ENCODE results near the gene DLGAP1. TPM values are rescaled to one million over a fixed set of nuclear protein-coding genes. Genes with fewer than 3 reads are reported as not detected.

The DLGAP1 gene
- total RNA-seq, 1 experiment from 2014 or later, result 23.2 TPM

DNA sequence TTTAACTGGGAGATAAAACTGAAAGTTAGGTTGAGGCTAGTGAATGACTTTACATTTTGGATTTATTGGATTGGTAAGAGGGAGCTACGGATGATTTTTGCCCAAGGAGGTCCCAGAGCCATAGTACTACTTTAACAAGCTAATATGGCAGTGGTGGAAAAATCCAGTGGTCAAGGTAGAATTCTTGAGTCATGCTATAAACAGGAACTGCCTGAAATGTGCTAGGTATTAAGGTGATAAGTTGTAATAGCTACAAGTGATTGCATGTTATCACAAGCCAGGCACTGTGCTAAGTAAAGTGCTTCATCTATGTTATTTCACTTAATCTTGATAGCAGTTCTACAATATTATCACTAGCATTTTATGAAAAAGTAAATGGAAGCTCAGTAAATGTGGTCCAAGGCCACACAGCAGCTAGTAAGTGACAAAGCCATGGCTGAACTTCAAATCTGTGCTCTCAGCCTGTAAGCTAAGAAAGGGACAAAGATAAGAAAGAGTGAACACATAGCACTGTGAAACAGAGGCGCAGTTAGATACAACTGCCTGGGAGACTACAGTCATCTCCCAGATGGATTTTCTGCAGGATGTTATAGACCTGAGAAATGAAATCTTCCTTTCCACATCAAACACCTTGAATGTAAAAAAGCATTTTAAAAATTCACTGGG, 535.6 kb downstream of the DLGAP1 start:
- TF ChIP-seq, protein P1, sequence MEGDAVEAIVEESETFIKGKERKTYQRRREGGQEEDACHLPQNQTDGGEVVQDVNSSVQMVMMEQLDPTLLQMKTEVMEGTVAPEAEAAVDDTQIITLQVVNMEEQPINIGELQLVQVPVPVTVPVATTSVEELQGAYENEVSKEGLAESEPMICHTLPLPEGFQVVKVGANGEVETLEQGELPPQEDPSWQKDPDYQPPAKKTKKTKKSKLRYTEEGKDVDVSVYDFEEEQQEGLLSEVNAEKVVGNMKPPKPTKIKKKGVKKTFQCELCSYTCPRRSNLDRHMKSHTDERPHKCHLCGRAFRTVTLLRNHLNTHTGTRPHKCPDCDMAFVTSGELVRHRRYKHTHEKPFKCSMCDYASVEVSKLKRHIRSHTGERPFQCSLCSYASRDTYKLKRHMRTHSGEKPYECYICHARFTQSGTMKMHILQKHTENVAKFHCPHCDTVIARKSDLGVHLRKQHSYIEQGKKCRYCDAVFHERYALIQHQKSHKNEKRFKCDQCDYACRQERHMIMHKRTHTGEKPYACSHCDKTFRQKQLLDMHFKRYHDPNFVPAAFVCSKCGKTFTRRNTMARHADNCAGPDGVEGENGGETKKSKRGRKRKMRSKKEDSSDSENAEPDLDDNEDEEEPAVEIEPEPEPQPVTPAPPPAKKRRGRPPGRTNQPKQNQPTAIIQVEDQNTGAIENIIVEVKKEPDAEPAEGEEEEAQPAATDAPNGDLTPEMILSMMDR (conservative IDR thresholded peaks at IDR 0.05), result no peak
- no peak for DNase-seq
- Histone ChIP-seq H4K8ac (replicated peaks; ENCODE audit: insufficient read length, low read depth, low read length) (no peak overlapping the region), H3K4me2 (ENCODE audit: insufficient read depth, insufficient read length, low read length) (no peak overlapping the region), H3K56ac (ENCODE audit: insufficient read length, low read depth, low read length) (no peak overlapping the region), H3K9me3 (ENCODE audit: control insufficient read depth, low read depth, low read length) (no peaks in the 10 kb centered on the region), H3K27ac (ENCODE audit: insufficient read length, low read depth, low read length) (no peak overlapping the region), H3K23me2 (ENCODE audit: insufficient read length, low read depth, low read length, poor library complexity, severe bottlenecking) (no peaks in the 10 kb centered on the region), H4K91ac (ENCODE audit: insufficient read length, low read depth, low read length) (no peak overlapping the region), H2BK15ac (ENCODE audit: low read depth, low read length) (no peak overlapping the region), H3K14ac (ENCODE audit: insufficient read depth, low read length) (no peak overlapping the region), H2AFZ (ENCODE audit: low read length) (no peak overlapping the region), H3K23ac (ENCODE audit: insufficient read length, low read depth, low read length) (no peak overlapping the region), H2BK5ac (ENCODE audit: insufficient read length, low read length) (no peak overlapping the region), H2BK20ac (ENCODE audit: low read depth, low read length, poor library complexity, severe bottlenecking) (no peak overlapping the region), H4K5ac (ENCODE audit: insufficient read length, low read depth, low read length) (no peak overlapping the region), H3K79me1 (ENCODE audit: insufficient read depth, low read depth, low read length, poor library complexity, severe bottlenecking) (no peaks in the 10 kb centered on the region), H2AK5ac (ENCODE audit: insufficient read length, low read length) (no peak overlapping the region), H4K20me1 (ENCODE audit: control insufficient read depth, insufficient read depth, insufficient read length) (no peaks in the 10 kb centered on the region), H3K4ac (ENCODE audit: low read depth, low read length) (no peak overlapping the region), H3K4me1 (ENCODE audit: insufficient read depth, low read length) (peaks cover 4% of the 10 kb centered on the region; the same call in 1 of the 2 replicates), H2BK12ac (ENCODE audit: insufficient read length, low read depth, low read length) (no peak overlapping the region), H2BK120ac (ENCODE audit: low read depth, low read length, poor library complexity, severe bottlenecking) (no peak overlapping the region), H3K27me3 (ENCODE audit: insufficient read depth, low read length) (no peaks in the 10 kb centered on the region), H3K79me2 (ENCODE audit: insufficient read depth, low read length) (no peaks in the 10 kb centered on the region), H3K18ac (ENCODE audit: insufficient read length, low read depth, low read length) (no peak overlapping the region), H3K9ac (ENCODE audit: extremely low read depth, insufficient read length, low read length) (no peak overlapping the region), H3T11ph (ENCODE audit: low read length) (no peak overlapping the region)
- no peak overlapping the region for H3K27ac Mint-ChIP-seq
- H3K4me3 Mint-ChIP-seq, result no peak overlapping the region
- no peaks in the 10 kb centered on the region for H3K27me3 Mint-ChIP-seq (ENCODE audit: low read depth)
- no CpG with 5 or more reads among the region's 2 CpGs for WGBS (ENCODE audit: extremely low coverage, insufficient read length, low lambda C conversion rate)
- H3K9me3 Mint-ChIP-seq, result no peaks in the 10 kb centered on the region
- H3K36me3 Mint-ChIP-seq (ENCODE audit: insufficient read depth in 1 of 3, low read depth in 3 of 3), result no peaks in the 10 kb centered on the region
- peaks cover 5 to 9% of the 10 kb centered on the region in 2 experiments; a peak in 3 of 4 replicates for H3K4me1 Mint-ChIP-seq
